Neuronal stem cell (in vitro differentiated cells): ENCODE data around the gene CSMD2.

Experiments used
- DNase-seq: peaks from one replicate; pipeline ENCODE4 v3.0.0-alpha.2; 2013; ENCODE audit warnings: low spot score
- H2AFZ ChIP-seq: one replicate; pipeline ENCODE4 v1.6.1; 2013; ENCODE audit warnings: mild to moderate bottlenecking, low read length, inconsistent platforms
- H2AK5ac ChIP-seq: 2 replicates; pipeline ENCODE4 v1.6.1; 2013; ENCODE audit warnings: low read depth, mild to moderate bottlenecking, inconsistent platforms, low read length, moderate library complexity, mixed read lengths
- H2BK120ac ChIP-seq: 2 replicates; pipeline ENCODE4 v1.6.1; 2013; ENCODE audit warnings: low read depth, mild to moderate bottlenecking, inconsistent platforms, low read length, moderate library complexity, mixed read lengths
- H2BK12ac ChIP-seq: one replicate; pipeline ENCODE4 v1.6.1; 2013; ENCODE audit warnings: low read length, inconsistent platforms
- H2BK15ac ChIP-seq: 2 replicates; pipeline ENCODE4 v1.6.1; 2013; ENCODE audit warnings: mild to moderate bottlenecking, low read length, inconsistent platforms, mixed read lengths
- H2BK5ac ChIP-seq: one replicate; pipeline ENCODE4 v1.6.1; 2013; ENCODE audit warnings: inconsistent platforms, mild to moderate bottlenecking, low read length, moderate library complexity
- H3K14ac ChIP-seq: one replicate; pipeline ENCODE4 v1.6.1; 2013; ENCODE audit warnings: low read length, inconsistent platforms
- H3K18ac ChIP-seq: 2 replicates; pipeline ENCODE4 v1.6.1; 2013; ENCODE audit warnings: low read length, inconsistent platforms
- H3K23ac ChIP-seq: 2 replicates; pipeline ENCODE4 v1.6.1; 2013; ENCODE audit warnings: low read depth, mild to moderate bottlenecking, mixed read lengths, low read length, inconsistent platforms; ENCODE audit not compliant: poor library complexity
- H3K27ac ChIP-seq: replicated peaks from 3 replicates; pipeline ENCODE4 v1.5.1; 2013; ENCODE audit warnings: low read length, inconsistent platforms
- H3K27me3 ChIP-seq, 3 experiments: 2 replicates each; pipeline ENCODE4 v1.6.1; 2013; ENCODE audit warnings: low read length in 3 of 3, mild to moderate bottlenecking in 2 of 3, inconsistent platforms in 1 of 3, low read depth in 1 of 3, mixed read lengths in 1 of 3, moderate library complexity in 1 of 3; ENCODE audit not compliant: control insufficient read depth in 3 of 3, insufficient read depth in 3 of 3
- H3K36me3 ChIP-seq, 2 donors: replicated peaks in 1 of 2; 2 replicates each; pipeline ENCODE4 v1.6.1; 2013; ENCODE audit warnings: low read length in 2 of 2; ENCODE audit not compliant: control insufficient read depth in 2 of 2, insufficient read depth in 2 of 2
- H3K4ac ChIP-seq: 2 replicates; pipeline ENCODE4 v1.6.1; 2013; ENCODE audit warnings: inconsistent platforms, mild to moderate bottlenecking, low read length, moderate library complexity
- H3K4me1 ChIP-seq, 2 donors: 1 replicate in 1 of 2; 2 replicates in 1 of 2; pipeline ENCODE4 v1.6.1; 2013; ENCODE audit warnings: low read length in 2 of 2, low read depth in 1 of 2; ENCODE audit not compliant: control insufficient read depth in 2 of 2, insufficient read depth in 1 of 2
- H3K4me2 ChIP-seq: one replicate; pipeline ENCODE4 v1.6.1; 2013; ENCODE audit warnings: mild to moderate bottlenecking, low read length, inconsistent platforms; ENCODE audit not compliant: insufficient read depth, poor library complexity, severe bottlenecking
- H3K4me3 ChIP-seq, 2 donors: 2 replicates each; pipeline ENCODE4 v1.5.1; 2013; ENCODE audit warnings: low read length in 2 of 2, mild to moderate bottlenecking in 2 of 2, inconsistent platforms in 1 of 2, moderate library complexity in 1 of 2
- H3K79me1 ChIP-seq: one replicate; pipeline ENCODE4 v1.6.1; 2013; ENCODE audit warnings: low read depth, mild to moderate bottlenecking, inconsistent platforms, low read length, moderate library complexity
- H3K9ac ChIP-seq: one replicate; pipeline ENCODE4 v1.6.1; 2013; ENCODE audit warnings: mild to moderate bottlenecking, low read depth, low read length, inconsistent platforms; ENCODE audit not compliant: poor library complexity
- H3K9me3 ChIP-seq, 2 donors: replicated peaks in 1 of 2; 2 replicates each; pipeline versions ENCODE3 to v1.6.1; 2013; ENCODE audit warnings: low read length in 2 of 2, mild to moderate bottlenecking in 2 of 2, inconsistent platforms in 1 of 2, low read depth in 1 of 2, mixed read lengths in 1 of 2, moderate library complexity in 1 of 2; ENCODE audit not compliant: control insufficient read depth in 2 of 2, insufficient read depth in 1 of 2
- H4K8ac ChIP-seq: one replicate; pipeline ENCODE4 v1.6.1; 2013; ENCODE audit warnings: low read depth, mild to moderate bottlenecking, inconsistent platforms, low read length, moderate library complexity
- H4K91ac ChIP-seq: one replicate; pipeline ENCODE4 v1.6.1; 2013; ENCODE audit warnings: low read length, low read depth, mild to moderate bottlenecking, inconsistent platforms; ENCODE audit not compliant: poor library complexity
- WGBS, 2 donors: extraction: QIAGEN DNeasy Blood & Tissue Kit; methylation state at CpG; one replicate each; pipeline ENCODE4 v1.1.7; 2013; ENCODE audit warnings: missing lambda C conversion rate in 2 of 2, mixed read lengths in 1 of 2; ENCODE audit not compliant: insufficient read length in 2 of 2, insufficient replicate concordance in 1 of 2; ENCODE audit errors: extremely low coverage in 2 of 2; 5-methylcytosine and 5-hydroxymethylcytosine counted together

The CSMD2 gene

GRCh38 chr1:33990281-33990680 is 174.7 kb downstream of the CSMD2 start:
- no peak overlapping the region for H2BK5ac ChIP-seq
- peaks cover 0 to 6% of the 10 kb centered on the region in 2 donors for H3K4me1 ChIP-seq
- no peak overlapping the region for H2AFZ ChIP-seq
- no peak overlapping the region for H4K91ac ChIP-seq
- H3K27me3 ChIP-seq: no peaks in the 10 kb centered on the region
- H3K9ac ChIP-seq: no peak overlapping the region
- no peaks in the 10 kb centered on the region for H3K36me3 ChIP-seq
- H3K23ac ChIP-seq: no peak overlapping the region
- no peaks in the 10 kb centered on the region for H3K79me1 ChIP-seq
- H3K4me3 ChIP-seq: no peak overlapping the region
- H3K14ac ChIP-seq: no peak overlapping the region
- H3K18ac ChIP-seq: no peak overlapping the region
- H2AK5ac ChIP-seq: no peak overlapping the region
- DNase-seq: no peak
- H3K4ac ChIP-seq: no peak overlapping the region
- H3K27ac ChIP-seq: no peak overlapping the region
- H2BK12ac ChIP-seq: no peak overlapping the region
- H4K8ac ChIP-seq: no peak overlapping the region
- no peak overlapping the region for H3K4me2 ChIP-seq
- no CpG with 5 or more reads among the region's 3 CpGs for WGBS, 2 donors
- no peaks in the 10 kb centered on the region for H3K9me3 ChIP-seq
- H2BK120ac ChIP-seq: no peak overlapping the region
- H2BK15ac ChIP-seq: no peak overlapping the region

DNA sequence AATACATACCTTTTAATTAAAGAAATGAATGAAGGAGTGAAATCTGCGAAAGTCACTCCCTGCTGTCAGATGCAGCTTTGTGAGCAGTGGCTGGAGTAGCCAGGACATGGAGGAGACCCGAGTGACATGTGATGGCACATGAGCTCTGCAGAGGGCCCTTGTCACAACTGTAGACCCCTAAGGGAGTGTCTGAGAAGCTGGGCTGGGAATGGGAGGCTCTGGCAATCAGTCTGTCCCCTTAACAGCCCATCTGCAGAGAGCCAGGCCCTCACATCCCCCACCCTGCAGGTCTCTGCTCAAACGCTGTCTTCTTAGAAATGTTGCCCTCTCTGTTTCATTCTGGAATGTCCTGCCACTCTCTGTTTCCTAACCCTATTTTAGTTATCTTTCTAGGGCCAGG is 176.9 kb downstream of the CSMD2 start:
- no peaks in the 10 kb centered on the region for H3K36me3 ChIP-seq
- H2BK15ac ChIP-seq: no peak overlapping the region
- H3K4me1 ChIP-seq: peaks cover 0 to 10% of the 10 kb centered on the region in 2 donors
- H3K9ac ChIP-seq: no peak overlapping the region
- no peak overlapping the region for H2BK120ac ChIP-seq
- no peaks in the 10 kb centered on the region for H3K79me1 ChIP-seq
- no peak overlapping the region for H3K4ac ChIP-seq
- no peak for DNase-seq
- WGBS, 2 donors: no CpG with 5 or more reads among the region's 3 CpGs
- H3K4me3 ChIP-seq: no peak overlapping the region
- H2AK5ac ChIP-seq: no peak overlapping the region
- no peak overlapping the region for H3K14ac ChIP-seq
- no peaks in the 10 kb centered on the region for H3K27me3 ChIP-seq
- H3K18ac ChIP-seq: no peak overlapping the region
- no peak overlapping the region for H2BK5ac ChIP-seq
- no peak overlapping the region for H2AFZ ChIP-seq
- no peaks in the 10 kb centered on the region for H3K9me3 ChIP-seq
- no peak overlapping the region for H4K91ac ChIP-seq
- H2BK12ac ChIP-seq: no peak overlapping the region
- H3K4me2 ChIP-seq: no peak overlapping the region
- H3K27ac ChIP-seq: no peak overlapping the region
- no peak overlapping the region for H4K8ac ChIP-seq
- no peak overlapping the region for H3K23ac ChIP-seq

DNA sequence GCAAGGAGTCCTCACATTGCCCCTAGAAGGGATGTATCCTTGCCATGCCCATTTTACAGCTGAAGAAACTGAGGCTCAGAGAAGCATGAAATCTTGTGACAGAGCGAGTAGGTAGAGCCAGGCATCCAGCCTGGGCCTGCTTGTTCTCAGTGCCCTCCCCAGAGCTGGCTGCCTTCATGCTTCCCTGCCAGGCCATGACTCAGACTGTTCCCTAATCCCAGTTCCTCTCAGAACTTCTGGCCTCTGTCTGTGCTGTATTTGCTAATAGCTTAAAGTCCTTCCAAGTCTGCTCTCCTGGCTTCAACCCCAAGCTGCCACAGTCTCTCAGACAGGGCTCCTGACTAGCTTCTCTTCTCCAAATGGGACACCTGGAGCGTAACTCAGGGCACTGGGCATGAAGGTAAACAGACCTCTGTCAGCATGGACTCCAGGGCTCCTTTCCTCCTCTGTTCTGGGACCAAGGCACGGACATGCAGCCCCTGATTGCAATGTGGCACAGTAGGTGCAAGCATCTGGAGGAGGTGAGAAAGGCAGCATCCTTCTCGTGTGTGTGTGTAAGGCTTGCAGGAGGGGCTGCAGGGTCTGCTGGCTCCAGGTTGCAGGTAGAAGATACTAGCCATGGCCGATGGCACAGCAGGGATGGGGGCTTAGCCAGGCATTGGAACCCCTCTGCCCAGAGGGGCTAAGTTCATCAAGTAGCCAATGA is 178.5 kb downstream of the CSMD2 start:
- H4K8ac ChIP-seq: no peak overlapping the region
- no peak overlapping the region for H3K9ac ChIP-seq
- H3K79me1 ChIP-seq: no peaks in the 10 kb centered on the region
- peaks cover 0 to 10% of the 10 kb centered on the region in 2 donors for H3K4me1 ChIP-seq
- no peak overlapping the region for H2BK5ac ChIP-seq
- H3K4me3 ChIP-seq: no peak overlapping the region
- H2BK120ac ChIP-seq: no peak overlapping the region
- H3K4me2 ChIP-seq: no peak overlapping the region
- H2BK12ac ChIP-seq: no peak overlapping the region
- no peak overlapping the region for H3K4ac ChIP-seq
- peak overlapping the region; percentile 5 for H3K18ac ChIP-seq
- no peak overlapping the region for H2AFZ ChIP-seq
- H3K27ac ChIP-seq: no peak overlapping the region
- no peak for DNase-seq
- H3K27me3 ChIP-seq: no peaks in the 10 kb centered on the region
- no peak overlapping the region for H2AK5ac ChIP-seq
- no CpG with 5 or more reads among the region's 5 CpGs for WGBS, 2 donors
- H4K91ac ChIP-seq: no peak overlapping the region
- H3K23ac ChIP-seq: no peak overlapping the region
- H3K9me3 ChIP-seq: no peaks in the 10 kb centered on the region
- no peaks in the 10 kb centered on the region for H3K36me3 ChIP-seq
- no peak overlapping the region for H2BK15ac ChIP-seq
- no peak overlapping the region for H3K14ac ChIP-seq

GRCh38 chr1:33985656-33986055 is 179.4 kb downstream of the CSMD2 start:
- Histone ChIP-seq H2BK5ac (no peak overlapping the region), H3K9me3 (no peaks in the 10 kb centered on the region), H4K91ac (no peak overlapping the region), H3K4me1 (peaks cover 0 to 10% of the 10 kb centered on the region in 2 donors), H3K18ac (no peak overlapping the region), H3K4ac (no peak overlapping the region), H3K79me1 (no peaks in the 10 kb centered on the region), H2BK15ac (no peak overlapping the region), H3K27me3 (no peaks in the 10 kb centered on the region), H3K4me2 (no peak overlapping the region), H4K8ac (no peak overlapping the region), H3K23ac (no peak overlapping the region), H2BK120ac (no peak overlapping the region), H3K27ac (no peak overlapping the region), H3K14ac (no peak overlapping the region), H2BK12ac (no peak overlapping the region), H2AK5ac (no peak overlapping the region), H3K4me3 (no peak overlapping the region), H3K9ac (no peak overlapping the region), H2AFZ (no peak overlapping the region), H3K36me3 (no peaks in the 10 kb centered on the region)
- no peak for DNase-seq
- no CpG with 5 or more reads among the region's 4 CpGs for WGBS, 2 donors
